Measurements from ENCODE around the gene CDCP1. TPM values are rescaled to one million over a fixed set of nuclear protein-coding genes. Genes with fewer than 3 reads are reported as not detected.
A peak's percentile ranks its signal among the peaks of the same experiment; 100 is the strongest.

CDCP1 gene
- total and polyA plus RNA-seq, 2 donors from 2014 or later: 3.7 to 39.6 TPM

- Histone ChIP-seq H3K36me3 (ENCODE audit: control insufficient read depth in 2 of 3, insufficient read depth in 3 of 3, low read length in 3 of 3) (no peaks in the 10 kb centered on the region), H3K4me3 (ENCODE audit: low read length in 3 of 3) (no peak overlapping the region), H3K4me1 (ENCODE audit: control insufficient read depth in 2 of 3, insufficient read depth in 2 of 3, low read depth in 1 of 3, low read length in 3 of 3) (peaks cover 0 to 3% (median 0%) of the 10 kb centered on the region in 3 donors), H3K27ac (ENCODE audit: low read depth in 2 of 2, low read length in 2 of 2) (no peak overlapping the region), H3K9me3 (ENCODE audit: control insufficient read depth in 2 of 3, insufficient read depth in 1 of 3, low read length in 3 of 3) (no peaks in the 10 kb centered on the region), H3K27me3 (ENCODE audit: control insufficient read depth, insufficient read depth, low read length) (no peaks in the 10 kb centered on the region), H3K9ac (ENCODE audit: low read length in 3 of 3) (no peak overlapping the region)
- intact Hi-C loops (cut with DNase I): no loop called here
- TF ChIP-seq CTCF (IDR thresholded peaks at IDR 0.05; ENCODE audit: borderline replicate concordance, extremely low read depth, insufficient read depth): no peak
- FAIRE-seq: no peak
- peak in 1 of 5 donors; percentile 19 for DNase-seq
These were observed 30.7 kb upstream of the CDCP1 start for GRCh38 chr3:45176912-45177311.

DNA sequence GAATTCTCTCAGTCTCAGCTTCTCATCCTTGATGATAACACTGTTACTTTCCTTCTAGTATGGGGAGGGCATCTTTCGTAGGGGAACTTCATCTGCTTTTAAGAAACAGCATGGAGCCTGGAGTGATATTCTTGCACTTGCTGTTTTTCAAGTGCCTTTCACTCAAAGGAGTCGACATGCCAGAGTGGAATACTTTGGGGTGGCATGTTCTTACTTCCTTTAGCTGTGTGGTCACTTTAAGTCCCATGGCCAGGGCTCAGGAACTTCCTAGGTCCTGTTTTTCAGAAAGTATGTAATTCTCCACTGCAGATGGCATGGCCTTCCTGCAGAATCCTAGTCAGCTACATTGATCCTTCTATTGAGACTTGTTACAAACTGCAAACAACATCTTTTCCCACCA is 28.1 kb upstream of the CDCP1 start:
- no peak for DNase-seq
- TF ChIP-seq CTCF (IDR thresholded peaks at IDR 0.05; ENCODE audit: borderline replicate concordance, extremely low read depth, insufficient read depth): no peak
- Histone ChIP-seq H3K9me3 (ENCODE audit: control insufficient read depth in 2 of 3, insufficient read depth in 1 of 3, low read length in 3 of 3) (no peaks in the 10 kb centered on the region), H3K27ac (ENCODE audit: low read depth in 2 of 2, low read length in 2 of 2) (no peak overlapping the region), H3K4me3 (ENCODE audit: low read length in 3 of 3) (no peak overlapping the region), H3K9ac (ENCODE audit: low read length in 3 of 3) (no peak overlapping the region), H3K27me3 (ENCODE audit: control insufficient read depth, insufficient read depth, low read length) (no peaks in the 10 kb centered on the region), H3K36me3 (ENCODE audit: control insufficient read depth in 2 of 3, insufficient read depth in 3 of 3, low read length in 3 of 3) (no peaks in the 10 kb centered on the region), H3K4me1 (ENCODE audit: control insufficient read depth in 2 of 3, insufficient read depth in 2 of 3, low read depth in 1 of 3, low read length in 3 of 3) (peaks cover 0 to 3% (median 0%) of the 10 kb centered on the region in 3 donors)
- intact Hi-C loops (cut with DNase I): no loop called here
- FAIRE-seq: no peak

GRCh38 chr3:45173776-45174175 is 27.6 kb upstream of the CDCP1 start:
- Histone ChIP-seq H3K36me3 (ENCODE audit: control insufficient read depth in 2 of 3, insufficient read depth in 3 of 3, low read length in 3 of 3) (no peaks in the 10 kb centered on the region), H3K9ac (ENCODE audit: low read length in 3 of 3) (no peak overlapping the region), H3K9me3 (ENCODE audit: control insufficient read depth in 2 of 3, insufficient read depth in 1 of 3, low read length in 3 of 3) (no peaks in the 10 kb centered on the region), H3K4me1 (ENCODE audit: control insufficient read depth in 2 of 3, insufficient read depth in 2 of 3, low read depth in 1 of 3, low read length in 3 of 3) (peaks cover 0 to 3% (median 0%) of the 10 kb centered on the region in 3 donors), H3K27me3 (ENCODE audit: control insufficient read depth, insufficient read depth, low read length) (no peaks in the 10 kb centered on the region), H3K4me3 (ENCODE audit: low read length in 3 of 3) (no peak overlapping the region), H3K27ac (ENCODE audit: low read depth in 2 of 2, low read length in 2 of 2) (no peak overlapping the region)
- FAIRE-seq (no peak), DNase-seq (no peak)
- intact Hi-C loops (cut with DNase I): no loop called here
- no peak for TF ChIP-seq CTCF (IDR thresholded peaks at IDR 0.05; ENCODE audit: borderline replicate concordance, extremely low read depth, insufficient read depth)

GRCh38 chr3:45171283-45171682 is 25.1 kb upstream of the CDCP1 start:
- Histone ChIP-seq H3K4me1 (ENCODE audit: control insufficient read depth in 2 of 3, insufficient read depth in 2 of 3, low read depth in 1 of 3, low read length in 3 of 3) (peaks cover 0 to 10% (median 4%) of the 10 kb centered on the region in 3 donors), H3K27ac (ENCODE audit: low read depth in 2 of 2, low read length in 2 of 2) (no peak overlapping the region), H3K9ac (ENCODE audit: low read length in 3 of 3) (no peak overlapping the region), H3K27me3 (ENCODE audit: control insufficient read depth, insufficient read depth, low read length) (no peaks in the 10 kb centered on the region), H3K36me3 (ENCODE audit: control insufficient read depth in 2 of 3, insufficient read depth in 3 of 3, low read length in 3 of 3) (no peaks in the 10 kb centered on the region), H3K4me3 (ENCODE audit: low read length in 3 of 3) (no peak overlapping the region), H3K9me3 (ENCODE audit: control insufficient read depth in 2 of 3, insufficient read depth in 1 of 3, low read length in 3 of 3) (no peaks in the 10 kb centered on the region)
- intact Hi-C loops (cut with DNase I): no loop called here
- no peak for TF ChIP-seq CTCF (IDR thresholded peaks at IDR 0.05; ENCODE audit: borderline replicate concordance, extremely low read depth, insufficient read depth)
- DNase-seq (no peak), FAIRE-seq (no peak)
